Progenitor cell of endocrine pancreas (in vitro differentiated cells): ENCODE measurements around the gene SORT1. TPM values are rescaled to one million over a fixed set of nuclear protein-coding genes. Genes with fewer than 3 reads are reported as not detected.

Source experiments
- DNase-seq: peaks from one replicate; pipeline ENCODE4 v3.0.0; 2021; ENCODE audit warnings: low spot score; ENCODE audit not compliant: unreplicated experiment
- H3K27ac Mint-ChIP-seq: 2 replicates; pipeline ENCODE4 v1.8.0; 2021; ENCODE audit warnings: mild to moderate bottlenecking, moderate library complexity, mixed read lengths
- H3K27me3 Mint-ChIP-seq: 2 replicates; pipeline ENCODE4 v1.8.0; 2021; ENCODE audit warnings: mixed read lengths
- H3K36me3 Mint-ChIP-seq: 2 replicates; pipeline ENCODE4 v1.8.0; 2022; ENCODE audit warnings: mixed read lengths; ENCODE audit not compliant: insufficient read depth
- H3K4me1 Mint-ChIP-seq: 2 replicates; pipeline ENCODE4 v1.8.0; 2021; ENCODE audit warnings: low read depth, mixed read lengths
- H3K4me3 Mint-ChIP-seq: 2 replicates; pipeline ENCODE4 v1.8.0; 2021; ENCODE audit warnings: low read depth, mild to moderate bottlenecking, moderate library complexity, mixed read lengths
- H3K9me3 Mint-ChIP-seq: 2 replicates; pipeline ENCODE4 v1.8.0; 2021; ENCODE audit warnings: low read depth, mixed read lengths
- CTCF ChIP-seq: fragments of 200-600 bp; sonication (generic); IDR thresholded peaks from one replicate; pipeline ENCODE4 v1.5.0; 2021; ENCODE audit warnings: antibody characterized with exemption, mild to moderate bottlenecking; ENCODE audit not compliant: unreplicated experiment
- total RNA-seq: library from RNA; stranded (reverse); gene quantifications from 2 replicates; pipeline ENCODE4 v1.2.1, GENCODE V29; 2021

Gene SORT1
- total RNA-seq, 1 donor from 2014 or later, result 110 TPM

GRCh38 chr1:109350182-109350581 lies 47.5 kb downstream of the SORT1 start:
- Mint-ChIP-seq H3K27ac (no peak overlapping the region), H3K27me3 (no peaks in the 10 kb centered on the region), H3K9me3 (no peaks in the 10 kb centered on the region), H3K4me1 (no peaks in the 10 kb centered on the region), H3K4me3 (no peak overlapping the region), H3K36me3 (peaks cover 26% of the 10 kb centered on the region)
- no peak for DNase-seq
- TF ChIP-seq CTCF, result no peak

- H3K9me3 Mint-ChIP-seq, result no peaks in the 10 kb centered on the region
- peaks cover 28% of the 10 kb centered on the region for H3K36me3 Mint-ChIP-seq
- H3K27me3 Mint-ChIP-seq, result no peaks in the 10 kb centered on the region
- no peak overlapping the region for H3K27ac Mint-ChIP-seq
- H3K4me3 Mint-ChIP-seq, result no peak overlapping the region
- H3K4me1 Mint-ChIP-seq, result no peaks in the 10 kb centered on the region
- DNase-seq, result no peak
- TF ChIP-seq CTCF, result no peak
Measured at GRCh38 chr1:109347511-109347910, 50.2 kb downstream of the SORT1 start.

- no peak for DNase-seq
- Mint-ChIP-seq H3K36me3 (peaks cover 38% of the 10 kb centered on the region), H3K9me3 (no peaks in the 10 kb centered on the region), H3K27ac (no peak overlapping the region), H3K4me1 (no peaks in the 10 kb centered on the region), H3K27me3 (no peaks in the 10 kb centered on the region), H3K4me3 (no peak overlapping the region)
- TF ChIP-seq CTCF, result no peak
Measured at GRCh38 chr1:109341944-109342930, 55.5 kb downstream of the SORT1 start.

- Mint-ChIP-seq H3K27me3 (no peaks in the 10 kb centered on the region), H3K4me3 (no peak overlapping the region), H3K36me3 (peaks cover 44% of the 10 kb centered on the region), H3K9me3 (no peaks in the 10 kb centered on the region), H3K27ac (no peak overlapping the region), H3K4me1 (no peaks in the 10 kb centered on the region)
- DNase-seq, result no peak
- TF ChIP-seq CTCF, result no peak
Measured at GRCh38 chr1:109338608-109339007, 59.1 kb downstream of the SORT1 start.

- Mint-ChIP-seq H3K27me3 (no peaks in the 10 kb centered on the region), H3K4me3 (no peak overlapping the region), H3K27ac (no peak overlapping the region), H3K4me1 (no peaks in the 10 kb centered on the region), H3K9me3 (peaks cover 5% of the 10 kb centered on the region), H3K36me3 (peaks cover 49% of the 10 kb centered on the region)
- no peak for TF ChIP-seq CTCF
- DNase-seq, result no peak
Measured at GRCh38 chr1:109338091-109338490, 59.6 kb downstream of the SORT1 start.
